Heart left ventricle (tissue), 13 donors: ENCODE measurements around the gene RNF145.

Source experiments
- CTCF ChIP-seq, 12 donors: fragments of 200-600 bp; sonication (generic) in 4 of 12; IDR thresholded peaks; one replicate each; pipeline versions ENCODE4 v1.5.0 to v1.8.0; 2018 to 2022; ENCODE audit warnings: antibody characterized with exemption in 12 of 12, mild to moderate bottlenecking in 5 of 12
- POLR2A ChIP-seq, 2 donors: fragments of 450-650 bp; IDR thresholded peaks; one replicate each; pipeline ENCODE4 v1.6.1; 2017; ENCODE audit warnings: antibody characterized with exemption in 2 of 2, mild to moderate bottlenecking in 2 of 2, moderate library complexity in 2 of 2
- donor health status: ischemic (EF 13 %, LVEDD 7.1; RV severe dilation, severe dysfunction).
- donor health status: DM: no; HTN: yes; CAD: no.
- donor health status: DM: no; HTN: no; CAD: no.
- donor health status: ischemic (EF 25% LVEDD 6.9; RV normal size, moderate dysfunction).
- donor health status: ischemic (EF 25% LVEDD 5.7; RV mildly dilated, moderate dysfunction).
- donor health status: ischemic (EF 35%, LVEDD 5.7; RV mildly dilated, moderate dysfunction).
- donor health status: nonischemic (EF 11% LVEDD 7.7; RV severe dilation, severe dysfunction).
- donor health status: DM: yes; HTN: yes; CAD: no.
- donor health status: PGD.
- donor health status: ischemic (EF 29% LVEDD 5.4; RV normal size, mild dysfunction).
- donor health status: nonischemic (EF 23%, LVEDD 6.1; RV moderate dilation, normal function).

GRCh38 chr5:159166416-159166815, 42.9 kb downstream of the RNF145 start:
- no peak for TF ChIP-seq POLR2A (IDR thresholded peaks at IDR 0.05)
- no peak for TF ChIP-seq CTCF (IDR thresholded peaks at IDR 0.05)
